GM21825 (cell line): ENCODE measurements around the gene SCN1B.
"Not testable (repeated sequence)": the region's sequence is repeated elsewhere in the genome, so short reads cannot be mapped to it uniquely, and the experiment has no call there.

Experiments
- ATAC-seq: cut with Tn5 transposase; IDR thresholded peaks from one replicate; pipeline ENCODE4 v1.9.1; 2021; ENCODE audit warnings: mild to moderate bottlenecking, moderate library complexity; ENCODE audit not compliant: unreplicated experiment

Gene SCN1B

GRCh38 chr19:35030257-35031071 is at the start of gene SCN1B:
Gene SCN1B (plus strand): TSS chr19:35030470. CDS start chr19:35030821, 351 bp downstream.
- no peak for ATAC-seq

GRCh38 chr19:34982275-34982674 is 48.0 kb upstream of the SCN1B start:
- ATAC-seq: no peak

- no peak for ATAC-seq
Measured at GRCh38 chr19:34983786-34984185, 46.5 kb upstream of the SCN1B start.

GRCh38 chr19:34984287-34984686 is 46.0 kb upstream of the SCN1B start:
- ATAC-seq: no peak

GRCh38 chr19:34985249-34986022 is 44.8 kb upstream of the SCN1B start:
- ATAC-seq: no peak

GRCh38 chr19:34988119-34988518 is 42.2 kb upstream of the SCN1B start:
- ATAC-seq: no peak

GRCh38 chr19:34989298-34989697 is 41.0 kb upstream of the SCN1B start:
- ATAC-seq: no peak

GRCh38 chr19:34990578-34991192 is 39.6 kb upstream of the SCN1B start:
- no peak for ATAC-seq

GRCh38 chr19:34991542-34992333 is 38.5 kb upstream of the SCN1B start:
- no peak for ATAC-seq

GRCh38 chr19:34992582-34992981 is 37.7 kb upstream of the SCN1B start:
- ATAC-seq: not testable (repeated sequence)

- ATAC-seq: no peak
Measured at GRCh38 chr19:34994286-34994642, 36.0 kb upstream of the SCN1B start.

- no peak for ATAC-seq
Measured at GRCh38 chr19:34994643-34995541, 35.4 kb upstream of the SCN1B start.

GRCh38 chr19:34995551-34995950 is 34.7 kb upstream of the SCN1B start:
- no peak for ATAC-seq

GRCh38 chr19:34997071-34997617 is 33.1 kb upstream of the SCN1B start:
- no peak for ATAC-seq

GRCh38 chr19:34998224-34998623 is 32.0 kb upstream of the SCN1B start:
- not testable (repeated sequence) for ATAC-seq

GRCh38 chr19:34998777-34999497 is 31.3 kb upstream of the SCN1B start:
- no peak for ATAC-seq

GRCh38 chr19:34999498-35000337 is 30.6 kb upstream of the SCN1B start, which contains the start of gene GRAMD1A:
Gene GRAMD1A (plus strand): TSS chr19:35000323. CDS start chr19:35000479, 156 bp downstream.
- peak; percentile 48 for ATAC-seq

GRCh38 chr19:35000338-35000646 is 30.0 kb upstream of the SCN1B start:
- ATAC-seq: no peak
